CD4-positive, alpha-beta T cell treated with Interleukin-6 at 100 ng/mL for 8 hours (primary cell): Measurements from ENCODE around the gene ADCY3.

ENCODE experiments used
- DNase-seq: peaks from one replicate; pipeline ENCODE4 v3.0.0-alpha.2; 2020; ENCODE audit warnings: mixed read lengths, low spot score

The ADCY3 gene

GRCh38 chr2:24920098-24920808 is at the start of gene ADCY3:
Gene ADCY3 (minus strand): TSS chr2:24920237. CDS start chr2:24918987, 1,250 bp downstream.
- DNase-seq = peak; percentile 54

- no peak for DNase-seq
These were observed 49.7 kb upstream of the ADCY3 start for GRCh38 chr2:24969784-24970183.

- DNase-seq = no peak
These were observed 41.9 kb upstream of the ADCY3 start for GRCh38 chr2:24961903-24962302.

GRCh38 chr2:24959761-24960160 is 39.7 kb upstream of the ADCY3 start:
- DNase-seq = no peak

- no peak for DNase-seq
These were observed 38.4 kb upstream of the ADCY3 start for GRCh38 chr2:24958411-24958935.

- no peak for DNase-seq
These were observed 37.9 kb upstream of the ADCY3 start for GRCh38 chr2:24957976-24958375.

GRCh38 chr2:24957221-24957620 is 37.2 kb upstream of the ADCY3 start:
- DNase-seq = no peak

GRCh38 chr2:24955921-24956320 is 35.9 kb upstream of the ADCY3 start:
- DNase-seq = no peak

GRCh38 chr2:24955232-24955631 is 35.2 kb upstream of the ADCY3 start:
- DNase-seq = no peak

GRCh38 chr2:24950102-24950501 is 30.1 kb upstream of the ADCY3 start:
- no peak for DNase-seq

GRCh38 chr2:24948506-24948905 is 28.5 kb upstream of the ADCY3 start:
- DNase-seq = no peak

- no peak for DNase-seq
These were observed 27.6 kb upstream of the ADCY3 start for GRCh38 chr2:24947561-24948157.

- no peak for DNase-seq
These were observed 25.9 kb upstream of the ADCY3 start for GRCh38 chr2:24945907-24946306.

GRCh38 chr2:24943427-24944053 is 23.5 kb upstream of the ADCY3 start:
- DNase-seq = no peak

GRCh38 chr2:24939353-24939752 is 19.3 kb upstream of the ADCY3 start:
- no peak for DNase-seq

- no peak for DNase-seq
These were observed 17.2 kb upstream of the ADCY3 start for GRCh38 chr2:24937236-24937635.

GRCh38 chr2:24935145-24935544 is 15.1 kb upstream of the ADCY3 start:
- no peak for DNase-seq

- DNase-seq = no peak
These were observed 12.7 kb upstream of the ADCY3 start for GRCh38 chr2:24932715-24933114.

GRCh38 chr2:24930768-24931167 is 10.7 kb upstream of the ADCY3 start:
- DNase-seq = no peak

GRCh38 chr2:24929230-24929629 is 9.2 kb upstream of the ADCY3 start:
- DNase-seq = no peak

- no peak for DNase-seq
These were observed 8.0 kb upstream of the ADCY3 start for GRCh38 chr2:24928036-24928435.

- DNase-seq = peak; percentile 42
These were observed 6.7 kb upstream of the ADCY3 start for GRCh38 chr2:24926602-24927252.

GRCh38 chr2:24926220-24926601 is 6.2 kb upstream of the ADCY3 start:
- no peak for DNase-seq
